ENCODE data around the gene NEK11.
"Not testable (repeated sequence)": the region's sequence is repeated elsewhere in the genome, so short reads cannot be mapped to it uniquely, and the experiment has no call there.

The NEK11 gene

GRCh38 chr3:131306242-131306641 is 279.6 kb downstream of the NEK11 start:
- no peak for FAIRE-seq

- no peak for FAIRE-seq
These were observed 287.6 kb downstream of the NEK11 start for GRCh38 chr3:131314318-131314717.

- no peak for FAIRE-seq
These were observed 288.5 kb downstream of the NEK11 start for GRCh38 chr3:131315162-131315561.

GRCh38 chr3:131317667-131318066 is 291.0 kb downstream of the NEK11 start:
- no peak for FAIRE-seq

GRCh38 chr3:131323014-131323413 is 296.3 kb downstream of the NEK11 start:
- no peak for FAIRE-seq

- no peak for FAIRE-seq
These were observed 297.1 kb downstream of the NEK11 start for GRCh38 chr3:131323792-131324191.

GRCh38 chr3:131324923-131325322 is 298.2 kb downstream of the NEK11 start:
- no peak for FAIRE-seq

- FAIRE-seq: no peak
These were observed 299.6 kb downstream of the NEK11 start for GRCh38 chr3:131326307-131326706.

GRCh38 chr3:131328721-131329120 is 302.0 kb downstream of the NEK11 start:
- FAIRE-seq: no peak

GRCh38 chr3:131329774-131330173 is 303.1 kb downstream of the NEK11 start:
- FAIRE-seq: no peak

GRCh38 chr3:131331456-131332085 is 304.9 kb downstream of the NEK11 start:
- not testable (repeated sequence) for FAIRE-seq

- no peak for FAIRE-seq
These were observed 312.4 kb downstream of the NEK11 start for GRCh38 chr3:131338948-131339640.

GRCh38 chr3:131341761-131342160 is 315.1 kb downstream of the NEK11 start:
- FAIRE-seq: no peak

- no peak for FAIRE-seq
These were observed 322.2 kb downstream of the NEK11 start for GRCh38 chr3:131348911-131349310.

GRCh38 chr3:131349454-131349853 is 322.8 kb downstream of the NEK11 start:
- no peak for FAIRE-seq

- FAIRE-seq: no peak
These were observed 323.3 kb downstream of the NEK11 start for GRCh38 chr3:131349946-131350347.

- FAIRE-seq: no peak
These were observed 323.8 kb downstream of the NEK11 start for GRCh38 chr3:131350506-131350905.

- FAIRE-seq: no peak
These were observed 326.6 kb downstream of the NEK11 start for GRCh38 chr3:131353016-131353877.

GRCh38 chr3:131353986-131354385 is 327.3 kb downstream of the NEK11 start:
- no peak for FAIRE-seq

- no peak for FAIRE-seq
These were observed 329.4 kb downstream of the NEK11 start for GRCh38 chr3:131356006-131356595.

- FAIRE-seq: no peak
These were observed 330.6 kb downstream of the NEK11 start for GRCh38 chr3:131357275-131357674.

GRCh38 chr3:131360191-131360755 is 333.6 kb downstream of the NEK11 start:
- FAIRE-seq: no peak

- FAIRE-seq: not testable (repeated sequence)
These were observed 334.4 kb downstream of the NEK11 start for GRCh38 chr3:131361066-131361463.

Measured in TTC549 (cell line).